OCI-LY7 (cell line): ENCODE measurements around the gene INSR. TPM values are rescaled to one million over a fixed set of nuclear protein-coding genes. Genes with fewer than 3 reads are reported as not detected.

ENCODE experiments used
- BruUV-seq: library from RNA; stranded (reverse); fragments of 400-500 nt; replicated peaks from 2 replicates; lab custom pipeline; 2021; lab: Mats Ljungman, UMichigan
- CTCF ChIA-PET: fragments of 300-600 bp; sonication (Branson Sonifier 250); formaldehyde crosslinking; loops from one replicate; lab custom pipeline; 2022; ENCODE audit warnings: antibody characterized with exemption; ENCODE audit not compliant: unreplicated experiment; lab: Charles Lee
- POLR2A ChIA-PET: fragments of 300-600 bp; sonication (Branson Sonifier 250); formaldehyde crosslinking; loops from one replicate; lab custom pipeline; 2022; ENCODE audit warnings: antibody characterized with exemption; lab: Charles Lee
- DNase-seq: peaks from one replicate; pipeline ENCODE4 v3.0.0-alpha.2; 2015; ENCODE audit warnings: low spot score
- H2AFZ ChIP-seq: fragments of 200-600 bp; sonication (generic), shearing (Covaris generic); 2 replicates; pipeline ENCODE4 v1.6.1; 2014; ENCODE audit warnings: mild to moderate bottlenecking, antibody characterized with exemption, low read length, moderate library complexity
- H3K27ac ChIP-seq: fragments of 200-600 bp; sonication (generic); 2 replicates; pipeline ENCODE4 v1.5.1; 2014; ENCODE audit warnings: mixed run types, low read depth, mild to moderate bottlenecking, moderate library complexity, low read length, inconsistent platforms; ENCODE audit not compliant: poor library complexity, severe bottlenecking
- H3K36me3 ChIP-seq: fragments of 200-600 bp; sonication (generic); 2 replicates; pipeline ENCODE4 v1.6.1; 2014; ENCODE audit warnings: mild to moderate bottlenecking, antibody characterized with exemption, low read length, moderate library complexity, mixed read lengths; ENCODE audit not compliant: insufficient read depth
- H3K4me1 ChIP-seq: fragments of 200-600 bp; sonication (generic); 2 replicates; pipeline ENCODE4 v1.5.1; 2014; ENCODE audit warnings: mild to moderate bottlenecking, low read length; ENCODE audit not compliant: insufficient read depth, poor library complexity, severe bottlenecking
- H3K4me2 ChIP-seq: fragments of 200-600 bp; sonication (generic); 2 replicates; pipeline ENCODE4 v1.6.1; 2014; ENCODE audit warnings: mild to moderate bottlenecking, low read length
- H3K4me3 ChIP-seq: fragments of 200-600 bp; sonication (generic); 2 replicates; pipeline ENCODE4 v1.5.1; 2014; ENCODE audit warnings: mild to moderate bottlenecking, low read depth, low read length; ENCODE audit not compliant: poor library complexity, severe bottlenecking
- H3K79me2 ChIP-seq: fragments of 200-600 bp; sonication (generic); 2 replicates; pipeline ENCODE4 v1.6.1; 2016; ENCODE audit warnings: low read depth, mild to moderate bottlenecking, low read length, moderate library complexity, mixed read lengths; ENCODE audit not compliant: insufficient read depth
- H3K9me2 ChIP-seq: fragments of 200-600 bp; sonication (generic); 2 replicates; pipeline ENCODE4 v1.6.1; 2016; ENCODE audit warnings: mild to moderate bottlenecking, low read length, mixed read lengths; ENCODE audit not compliant: insufficient read depth
- H3K9me3 ChIP-seq: fragments of 200-600 bp; sonication (generic); 2 replicates; pipeline ENCODE4 v1.6.1; 2014; ENCODE audit warnings: mild to moderate bottlenecking, mixed run types, low read length, mixed read lengths
- H4K20me1 ChIP-seq: fragments of 200-600 bp; sonication (generic); 2 replicates; pipeline ENCODE4 v1.6.1; 2014; ENCODE audit warnings: mild to moderate bottlenecking, antibody characterized with exemption, low read length, moderate library complexity, mixed read lengths; ENCODE audit not compliant: insufficient read depth
- EZH2phosphoT487 ChIP-seq: fragments of 200-600 bp; sonication (generic); IDR thresholded peaks from 2 replicates; pipeline ENCODE4 v1.6.1; 2018; ENCODE audit warnings: low read depth, borderline replicate concordance, mild to moderate bottlenecking, mixed run types, antibody characterized with exemption, low read length, moderate library complexity, mixed read lengths
- intact Hi-C: fragments of 100-400 bp; cut with micrococcal nuclease; formaldehyde crosslinking; loops from one replicate; pipeline ENCODE4 v1.10.0; 2022; ENCODE audit not compliant: unreplicated experiment
- total RNA-seq, 2 experiments: library from RNA; depleted of rRNA in 1 of 2; stranded (reverse); fragments of >200 nt in 1 of 2; shearing (Covaris generic) in 1 of 2; gene quantifications; 2 replicates each; pipeline ENCODE4 v1.2.3, GENCODE V29; 2014 to 2022
- TF ChIP-seq, protein P1 (sequence below): fragments of 200-600 bp; sonication (generic); conservative IDR thresholded peaks from 2 replicates; pipeline ENCODE4 v1.5.1; 2014; ENCODE audit warnings: mild to moderate bottlenecking, antibody characterized with exemption, low read length, moderate library complexity, mixed read lengths

Gene INSR
- total RNA-seq, 2 experiments from 2014 or later: 57.7 to 74.0 TPM

DNA sequence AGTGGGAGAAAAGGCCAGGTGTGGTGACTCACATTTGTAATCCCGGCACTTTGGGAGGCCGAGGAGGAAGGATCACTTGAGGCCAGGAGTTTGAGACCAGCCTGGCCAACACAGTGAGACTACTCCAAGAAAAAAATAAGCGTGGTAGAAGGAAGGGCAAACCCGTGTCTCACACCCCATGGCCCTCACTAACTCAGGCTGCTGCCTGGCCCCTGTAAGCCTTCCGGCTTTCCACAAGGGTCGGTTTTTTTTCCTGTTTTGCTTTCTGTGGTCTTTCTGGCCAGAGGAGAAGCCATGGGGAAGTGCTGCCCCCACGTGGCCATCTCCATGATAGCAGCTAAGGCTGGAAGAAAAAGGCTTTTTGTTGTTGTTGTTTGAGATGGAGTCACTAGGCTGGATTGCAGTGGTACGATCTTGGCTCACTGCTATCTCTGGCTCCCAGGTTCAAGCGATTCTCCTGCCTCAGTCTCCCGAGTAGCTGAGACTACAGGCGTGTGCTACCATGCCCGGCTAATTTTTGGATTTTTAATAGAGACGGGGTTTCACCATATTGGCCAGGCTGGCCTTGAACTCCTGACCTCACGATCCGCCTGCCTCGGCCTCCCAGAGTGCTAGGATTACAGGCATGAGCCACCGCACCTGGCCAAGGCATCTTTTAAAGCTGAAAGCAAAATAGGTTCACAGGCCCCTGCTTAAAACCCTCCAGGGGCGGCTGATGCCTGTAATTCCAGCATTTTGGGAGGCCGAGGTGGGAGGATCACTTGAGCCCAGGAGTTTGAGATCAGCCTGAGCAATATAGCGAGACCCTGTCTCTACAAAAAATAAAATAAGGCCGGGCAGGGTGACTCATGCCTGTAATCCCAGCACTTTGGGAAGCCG lies 47.0 kb upstream of the INSR start:
- peak overlapping the region; percentile 92 for H2AFZ ChIP-seq
- TF ChIP-seq, protein P1, sequence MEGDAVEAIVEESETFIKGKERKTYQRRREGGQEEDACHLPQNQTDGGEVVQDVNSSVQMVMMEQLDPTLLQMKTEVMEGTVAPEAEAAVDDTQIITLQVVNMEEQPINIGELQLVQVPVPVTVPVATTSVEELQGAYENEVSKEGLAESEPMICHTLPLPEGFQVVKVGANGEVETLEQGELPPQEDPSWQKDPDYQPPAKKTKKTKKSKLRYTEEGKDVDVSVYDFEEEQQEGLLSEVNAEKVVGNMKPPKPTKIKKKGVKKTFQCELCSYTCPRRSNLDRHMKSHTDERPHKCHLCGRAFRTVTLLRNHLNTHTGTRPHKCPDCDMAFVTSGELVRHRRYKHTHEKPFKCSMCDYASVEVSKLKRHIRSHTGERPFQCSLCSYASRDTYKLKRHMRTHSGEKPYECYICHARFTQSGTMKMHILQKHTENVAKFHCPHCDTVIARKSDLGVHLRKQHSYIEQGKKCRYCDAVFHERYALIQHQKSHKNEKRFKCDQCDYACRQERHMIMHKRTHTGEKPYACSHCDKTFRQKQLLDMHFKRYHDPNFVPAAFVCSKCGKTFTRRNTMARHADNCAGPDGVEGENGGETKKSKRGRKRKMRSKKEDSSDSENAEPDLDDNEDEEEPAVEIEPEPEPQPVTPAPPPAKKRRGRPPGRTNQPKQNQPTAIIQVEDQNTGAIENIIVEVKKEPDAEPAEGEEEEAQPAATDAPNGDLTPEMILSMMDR: peak; percentile 96
- TF ChIP-seq EZH2phosphoT487: no peak
- no peaks in the 10 kb centered on the region for H3K36me3 ChIP-seq
- peak overlapping the region; percentile 96 for H3K27ac ChIP-seq
- ChIA-PET CTCF (interaction anchor here (0.7 to 1.4 kb wide), 3 partner anchors 8 to 14 kb away, joined by 3 to 5 read pairs (median 4); no protein-coding TSS in a partner anchor), POLR2A (interaction anchor here (0.7 to 2.7 kb wide), 6 partner anchors 8 to 272 kb away, joined by 3 to 18 read pairs (median 4); partner anchors contain the start of genes ARHGEF18 and ZNF557)
- H3K9me3 ChIP-seq: no peaks in the 10 kb centered on the region
- H4K20me1 ChIP-seq: no peaks in the 10 kb centered on the region
- H3K79me2 ChIP-seq: no peaks in the 10 kb centered on the region
- H3K4me1 ChIP-seq: peaks cover 95% of the 10 kb centered on the region
- H3K9me2 ChIP-seq: no peaks in the 10 kb centered on the region
- BruUV-seq: no TSS peak
- H3K4me2 ChIP-seq: peak overlapping the region; percentile 77
- DNase-seq: peak; percentile 94
- H3K4me3 ChIP-seq: peak overlapping the region; percentile 17
- intact Hi-C loops: loop anchor here (1.0 to 10.0 kb wide), 8 partner anchors 13 to 479 kb away; partner anchors contain the start of genes INSR and PNPLA6

DNA sequence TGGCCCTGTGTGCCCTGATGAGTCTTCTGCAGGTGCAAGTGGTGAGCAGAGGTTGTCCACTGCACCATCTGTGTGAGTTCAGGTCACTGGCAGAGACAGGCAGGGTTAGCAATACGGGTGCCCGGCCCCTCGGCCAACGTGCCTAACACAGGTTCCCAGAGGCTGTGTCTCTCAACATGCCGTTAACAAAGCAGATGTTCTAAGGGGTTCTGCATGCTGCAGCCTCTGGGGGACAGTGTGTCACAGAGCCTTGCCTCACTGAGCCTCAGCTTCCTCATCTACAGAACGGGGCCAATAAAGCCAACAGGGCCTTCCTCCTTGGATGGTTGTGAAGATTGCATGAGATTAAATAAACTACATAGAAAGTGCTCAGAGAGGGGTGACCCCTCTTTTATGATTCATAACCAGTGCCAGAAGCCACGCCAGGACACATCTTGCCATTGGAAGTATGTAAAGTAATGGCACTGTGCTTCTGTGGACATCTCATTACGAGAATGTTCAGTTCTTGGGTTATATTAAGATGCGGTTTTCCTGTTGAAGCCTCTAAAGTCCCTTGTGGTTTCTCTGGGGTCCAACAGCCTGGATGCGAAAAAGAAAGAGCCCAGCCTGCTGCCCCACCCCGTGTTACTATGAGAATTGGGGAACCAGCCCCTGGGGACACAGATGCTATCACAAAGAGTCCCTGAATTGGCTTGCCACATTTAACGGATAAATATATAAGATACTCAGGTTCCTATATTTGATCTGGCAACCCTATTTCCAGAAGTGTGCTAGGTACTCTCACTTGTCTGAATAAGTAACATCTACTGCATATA lies 43.4 kb upstream of the INSR start:
- peak overlapping the region; percentile 41 for H3K4me3 ChIP-seq
- no peaks in the 10 kb centered on the region for H3K79me2 ChIP-seq
- CTCF ChIA-PET: interaction anchor here (1.2 kb wide), 1 partner anchor 11 kb away, joined by 3 read pairs; no protein-coding TSS in a partner anchor
- H2AFZ ChIP-seq: peak overlapping the region; percentile 8; the same call in 1 of the 2 replicates
- H4K20me1 ChIP-seq: no peaks in the 10 kb centered on the region
- H3K9me2 ChIP-seq: no peaks in the 10 kb centered on the region
- no peaks in the 10 kb centered on the region for H3K36me3 ChIP-seq
- H3K4me2 ChIP-seq: peak overlapping the region; percentile 62
- POLR2A ChIA-PET: interaction anchor here (0.7 to 1.3 kb wide), 4 partner anchors 7 to 1080 kb away, joined by 3 to 5 read pairs (median 4); partner anchors contain the start of gene ARHGEF18
- TF ChIP-seq, protein P1: peak; percentile 68
- TF ChIP-seq EZH2phosphoT487: no peak
- peak; percentile 98 for DNase-seq
- intact Hi-C loops: loop anchor here (1.0 kb wide), 2 partner anchors 9 to 44 kb away; no protein-coding TSS in a partner anchor
- H3K4me1 ChIP-seq: peaks cover 97% of the 10 kb centered on the region
- BruUV-seq: no TSS peak
- H3K27ac ChIP-seq: peak overlapping the region; percentile 96
- H3K9me3 ChIP-seq: no peaks in the 10 kb centered on the region
